Measurements from ENCODE around the gene BPIFB2.

GRCh38 chr20:32969356-32970114 lies 38.0 kb upstream of the BPIFB2 start:
- no peak for TF ChIP-seq CTCF (IDR thresholded peaks at IDR 0.05; ENCODE audit: low read depth, low read length, missing input control)
- no peak for TF ChIP-seq RAD21 (IDR thresholded peaks at IDR 0.05)
- TF ChIP-seq FOXA1 (IDR thresholded peaks at IDR 0.05): no peak
- no peak for TF ChIP-seq REST (IDR thresholded peaks at IDR 0.05)
- no peak for TF ChIP-seq ATF3 (IDR thresholded peaks at IDR 0.05)
- no peak for TF ChIP-seq GABPA (IDR thresholded peaks at IDR 0.05 in 1 of 2, conservative IDR thresholded peaks at IDR 0.05 in 1 of 2)
- no peak for TF ChIP-seq ZBTB33 (IDR thresholded peaks at IDR 0.05)

Measured in liver (tissue), 3 donors.